Left ventricle myocardium inferior (tissue), 1 donor: ENCODE data around the gene CALML4. TPM values are rescaled to one million over a fixed set of nuclear protein-coding genes. Genes with fewer than 3 reads are reported as not detected.
"Not testable (repeated sequence)": the region's sequence is repeated elsewhere in the genome, so short reads cannot be mapped to it uniquely, and the experiment has no call there.

Source experiments
- DNase-seq: peaks from one replicate; pipeline ENCODE4 v3.0.0-alpha.2; 2020
- H3K27ac ChIP-seq: fragments of 200-600 bp; replicated peaks from 2 replicates; pipeline ENCODE4 v1.8.0; 2021
- H3K27me3 ChIP-seq: fragments of 200-600 bp; 2 replicates; pipeline ENCODE4 v1.8.0; 2021; ENCODE audit warnings: low read depth
- H3K36me3 ChIP-seq: fragments of 200-600 bp; 2 replicates; pipeline ENCODE4 v1.8.0; 2021
- H3K4me1 ChIP-seq: fragments of 200-600 bp; 2 replicates; pipeline ENCODE4 v1.8.0; 2021
- H3K4me3 ChIP-seq: fragments of 200-600 bp; 2 replicates; pipeline ENCODE4 v1.8.0; 2021; ENCODE audit warnings: mild to moderate bottlenecking, moderate library complexity
- H3K9me3 ChIP-seq: fragments of 200-600 bp; replicated peaks from 2 replicates; pipeline ENCODE4 v1.8.0; 2021
- intact Hi-C: fragments of 100-400 bp; cut with micrococcal nuclease; formaldehyde crosslinking; loops from one replicate; pipeline ENCODE4 v1.11.0; 2022
- total RNA-seq: library from RNA; stranded (reverse); fragmentation: NEBNext Ultra II Directional; extraction: Animal tissue kit (Norgen Biotek cat#: 25700); gene quantifications from one replicate; pipeline ENCODE4 v1.2.1, GENCODE V29; 2021
- TF ChIP-seq, protein P1 (sequence below): fragments of 200-600 bp; IDR thresholded peaks from 2 replicates; pipeline ENCODE4 v1.8.0; 2021; ENCODE audit warnings: antibody characterized with exemption, mild to moderate bottlenecking, borderline replicate concordance
- donor health status: DM: no; HTN: yes; CAD: no; lungs with severe emphysema.

Gene CALML4
- total RNA-seq, 1 donor from 2014 or later: 0.91 TPM

DNA sequence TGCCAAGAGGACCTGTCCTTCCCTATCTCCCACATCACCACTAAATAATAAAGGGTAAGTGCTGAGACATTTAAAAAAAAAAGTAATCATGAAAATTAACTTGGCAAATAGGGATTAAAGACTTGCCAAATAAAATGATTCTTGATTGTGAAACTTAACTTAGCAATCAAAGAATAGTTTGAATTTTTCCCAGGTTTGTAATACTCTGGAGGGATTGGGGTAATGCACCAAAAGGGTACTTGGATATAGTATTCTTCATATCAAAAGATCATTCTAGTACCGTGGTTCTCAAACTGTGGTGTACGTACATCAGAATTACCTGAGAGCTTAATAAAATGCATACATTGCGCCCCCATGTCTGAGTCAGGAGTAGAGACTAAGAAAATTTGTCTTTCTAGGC lies 28.5 kb downstream of the CALML4 start:
- no peaks in the 10 kb centered on the region for H3K9me3 ChIP-seq
- no peak overlapping the region for H3K27ac ChIP-seq
- H3K4me1 ChIP-seq: peaks cover 14% of the 10 kb centered on the region
- TF ChIP-seq, protein P1, sequence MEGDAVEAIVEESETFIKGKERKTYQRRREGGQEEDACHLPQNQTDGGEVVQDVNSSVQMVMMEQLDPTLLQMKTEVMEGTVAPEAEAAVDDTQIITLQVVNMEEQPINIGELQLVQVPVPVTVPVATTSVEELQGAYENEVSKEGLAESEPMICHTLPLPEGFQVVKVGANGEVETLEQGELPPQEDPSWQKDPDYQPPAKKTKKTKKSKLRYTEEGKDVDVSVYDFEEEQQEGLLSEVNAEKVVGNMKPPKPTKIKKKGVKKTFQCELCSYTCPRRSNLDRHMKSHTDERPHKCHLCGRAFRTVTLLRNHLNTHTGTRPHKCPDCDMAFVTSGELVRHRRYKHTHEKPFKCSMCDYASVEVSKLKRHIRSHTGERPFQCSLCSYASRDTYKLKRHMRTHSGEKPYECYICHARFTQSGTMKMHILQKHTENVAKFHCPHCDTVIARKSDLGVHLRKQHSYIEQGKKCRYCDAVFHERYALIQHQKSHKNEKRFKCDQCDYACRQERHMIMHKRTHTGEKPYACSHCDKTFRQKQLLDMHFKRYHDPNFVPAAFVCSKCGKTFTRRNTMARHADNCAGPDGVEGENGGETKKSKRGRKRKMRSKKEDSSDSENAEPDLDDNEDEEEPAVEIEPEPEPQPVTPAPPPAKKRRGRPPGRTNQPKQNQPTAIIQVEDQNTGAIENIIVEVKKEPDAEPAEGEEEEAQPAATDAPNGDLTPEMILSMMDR: no peak
- H3K27me3 ChIP-seq: no peaks in the 10 kb centered on the region
- no peak overlapping the region for H3K4me3 ChIP-seq
- no peak for DNase-seq
- intact Hi-C loops: no loop called here
- H3K36me3 ChIP-seq: peaks cover 67% of the 10 kb centered on the region

DNA sequence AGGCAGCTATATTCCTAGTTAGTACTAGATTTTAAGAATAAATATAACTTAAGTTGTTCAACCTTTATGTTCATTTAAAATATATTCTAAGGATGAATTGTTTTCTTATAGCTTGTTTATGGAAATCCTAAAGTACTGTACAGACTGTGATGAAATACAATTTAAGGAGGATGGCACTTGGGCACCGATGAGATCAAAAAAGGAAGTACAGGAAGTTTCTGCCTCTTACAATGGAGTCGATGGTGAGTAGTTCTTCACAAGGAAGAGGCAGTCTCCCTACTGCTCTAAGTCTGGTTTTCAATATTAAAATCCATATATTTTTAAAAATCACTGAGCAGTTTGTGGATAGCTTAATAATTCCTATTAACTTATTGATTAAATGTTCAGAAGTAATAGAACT lies 29.6 kb downstream of the CALML4 start:
- Histone ChIP-seq H3K36me3 (peaks cover 65% of the 10 kb centered on the region), H3K4me3 (no peak overlapping the region), H3K9me3 (no peaks in the 10 kb centered on the region), H3K27ac (no peak overlapping the region), H3K4me1 (peaks cover 14% of the 10 kb centered on the region), H3K27me3 (no peaks in the 10 kb centered on the region)
- TF ChIP-seq, protein P1: no peak
- no peak for DNase-seq
- intact Hi-C loops: no loop called here

DNA sequence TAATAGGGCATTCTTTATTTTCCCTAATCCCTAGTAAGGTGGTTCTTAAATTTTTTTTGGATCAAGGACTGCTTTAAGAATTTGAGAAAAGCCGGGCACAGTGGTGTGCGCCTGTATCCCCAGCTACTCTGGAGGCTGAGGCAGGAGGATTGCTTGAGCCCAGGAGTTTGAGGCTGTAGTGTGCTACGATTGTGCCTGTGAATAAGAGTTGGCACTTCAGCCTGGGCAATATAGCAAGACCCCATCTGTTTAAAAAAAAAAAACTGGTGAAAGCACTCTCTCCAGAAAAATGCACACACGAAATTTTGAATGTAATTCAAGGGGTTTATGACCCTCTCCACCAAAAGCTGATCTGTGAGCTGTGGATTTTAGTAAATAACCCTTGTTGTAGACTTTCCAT lies 32.0 kb downstream of the CALML4 start:
- Histone ChIP-seq H3K4me3 (no peak overlapping the region), H3K27me3 (no peaks in the 10 kb centered on the region), H3K9me3 (no peaks in the 10 kb centered on the region), H3K27ac (no peak overlapping the region), H3K4me1 (peaks cover 29% of the 10 kb centered on the region), H3K36me3 (peaks cover 58% of the 10 kb centered on the region)
- intact Hi-C loops: no loop called here
- TF ChIP-seq, protein P1: no peak
- no peak for DNase-seq

DNA sequence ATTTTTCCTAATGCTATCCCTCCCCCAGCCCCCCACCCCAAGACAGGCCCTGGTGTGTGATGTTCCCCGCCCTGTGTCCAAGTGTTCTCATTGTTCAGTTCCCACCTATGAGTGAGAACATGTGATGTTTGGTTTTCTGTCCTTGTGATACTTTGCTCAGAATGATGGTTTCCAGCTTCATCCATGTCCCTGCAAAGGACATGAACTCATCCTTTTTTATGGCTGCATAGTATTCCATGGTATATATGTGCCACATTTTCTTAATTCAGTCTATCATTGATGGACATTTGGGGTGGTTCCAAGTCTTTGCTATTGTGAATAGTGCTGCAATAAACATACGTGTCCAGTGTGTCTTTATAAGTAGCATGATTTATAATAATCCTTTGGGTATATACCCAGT lies 33.1 kb downstream of the CALML4 start:
- H3K27me3 ChIP-seq, intact Hi-C loops, DNase-seq, H3K9me3 ChIP-seq, H3K4me3 ChIP-seq, H3K27ac ChIP-seq: not testable (repeated sequence)
- H3K36me3 ChIP-seq: peaks cover 50% of the 10 kb centered on the region
- H3K4me1 ChIP-seq: peaks cover 20% of the 10 kb centered on the region

DNA sequence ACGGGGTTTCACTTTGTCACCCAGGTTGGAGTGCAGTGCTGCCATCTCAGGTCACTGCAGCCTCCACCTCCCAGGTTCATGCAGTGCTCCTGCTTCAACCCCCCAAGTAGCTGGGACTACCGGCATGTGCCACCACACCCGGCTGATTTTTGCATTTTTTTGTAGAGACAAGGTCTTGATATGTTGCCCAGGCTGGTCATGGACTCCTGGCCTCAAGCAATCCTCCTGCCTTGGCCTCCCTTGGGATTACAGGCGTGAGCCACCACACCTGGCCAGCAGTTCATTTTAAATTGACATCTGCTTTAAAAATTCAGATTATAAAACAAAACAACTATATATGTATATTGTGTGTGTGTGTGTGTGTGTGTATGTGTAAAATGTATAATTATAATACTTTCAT lies 38.3 kb downstream of the CALML4 start:
- H3K9me3 ChIP-seq: no peaks in the 10 kb centered on the region
- H3K27me3 ChIP-seq: no peaks in the 10 kb centered on the region
- no peak for DNase-seq
- H3K4me3 ChIP-seq: no peak overlapping the region
- TF ChIP-seq, protein P1: no peak
- H3K4me1 ChIP-seq: peaks cover 16% of the 10 kb centered on the region
- peaks cover 45% of the 10 kb centered on the region for H3K36me3 ChIP-seq
- intact Hi-C loops: no loop called here
- no peak overlapping the region for H3K27ac ChIP-seq

DNA sequence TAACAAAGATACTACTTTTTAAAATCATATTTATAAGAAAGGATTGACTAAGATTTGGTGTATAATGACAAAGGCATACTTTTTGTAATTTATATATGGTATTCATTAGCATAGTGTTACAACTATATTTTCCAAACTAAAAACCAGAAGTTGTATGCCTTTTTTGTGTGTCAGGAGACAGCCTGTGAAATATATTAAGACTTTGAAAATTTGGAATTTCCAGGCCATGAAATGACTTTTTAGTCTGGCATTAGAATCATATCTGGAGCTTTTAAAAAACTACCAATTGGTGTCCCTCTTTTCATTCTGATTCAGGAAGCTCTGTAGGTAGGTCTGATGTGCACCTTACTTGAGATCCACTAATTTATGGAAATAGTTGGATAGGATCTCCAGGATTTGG lies 41.9 kb downstream of the CALML4 start:
- no peak overlapping the region for H3K27ac ChIP-seq
- H3K4me3 ChIP-seq: no peak overlapping the region
- intact Hi-C loops: no loop called here
- DNase-seq: no peak
- peaks cover 3% of the 10 kb centered on the region for H3K4me1 ChIP-seq
- H3K36me3 ChIP-seq: peaks cover 49% of the 10 kb centered on the region
- TF ChIP-seq, protein P1: no peak
- no peaks in the 10 kb centered on the region for H3K9me3 ChIP-seq
- H3K27me3 ChIP-seq: no peaks in the 10 kb centered on the region
